GM12873 (cell line): Measurements from ENCODE around the gene PLCB3.

Experiments
- CTCF ChIP-seq: IDR thresholded peaks from 2 replicates; pipeline ENCODE4 v1.5.1; 2012; ENCODE audit warnings: low read depth, mild to moderate bottlenecking, moderate library complexity, low read length, control low read depth; ENCODE audit not compliant: insufficient read depth; ENCODE audit errors: missing control alignments

Gene PLCB3

GRCh38 chr11:64286801-64287159 is 35.5 kb downstream of the PLCB3 start:
- TF ChIP-seq CTCF: no peak

- no peak for TF ChIP-seq CTCF
These were observed 36.5 kb downstream of the PLCB3 start for GRCh38 chr11:64287676-64288352.

- no peak for TF ChIP-seq CTCF
These were observed 37.0 kb downstream of the PLCB3 start for GRCh38 chr11:64288353-64288750.

- TF ChIP-seq CTCF: no peak
These were observed 37.8 kb downstream of the PLCB3 start for GRCh38 chr11:64289002-64289564.

- no peak for TF ChIP-seq CTCF
These were observed 39.3 kb downstream of the PLCB3 start for GRCh38 chr11:64290352-64291261.

GRCh38 chr11:64291262-64291751 is 40.0 kb downstream of the PLCB3 start, which contains the start of gene KCNK4:
TSS of gene KCNK4 (plus strand) at chr11:64291302. CDS start at chr11:64293019, 1,717 bp downstream.
- no peak for TF ChIP-seq CTCF

- TF ChIP-seq CTCF: no peak
These were observed 40.6 kb downstream of the PLCB3 start for GRCh38 chr11:64291752-64292459.
